ENCODE results near the gene HTT.

GRCh38 chr4:3215733-3216132, 141.3 kb downstream of the HTT start:
- no peak for TF ChIP-seq EZH2 (IDR thresholded peaks at IDR 0.05)
- no peak for TF ChIP-seq CTCF (IDR thresholded peaks at IDR 0.05 in 2 of 3, conservative IDR thresholded peaks at IDR 0.05 in 1 of 3; ENCODE audit: borderline replicate concordance in 1 of 3, insufficient read depth in 1 of 3, low read depth in 2 of 3, low read length in 2 of 3)
- TF ChIP-seq SRF (IDR thresholded peaks at IDR 0.05; ENCODE audit: low read depth) = no peak
- TF ChIP-seq SIN3A (IDR thresholded peaks at IDR 0.05; ENCODE audit: low read depth) = no peak
- no peak for TF ChIP-seq POLR2A (IDR thresholded peaks at IDR 0.05; ENCODE audit: borderline replicate concordance, extremely low read depth, insufficient read depth, insufficient read length)
- no peak for TF ChIP-seq ZBTB33 (IDR thresholded peaks at IDR 0.05; ENCODE audit: extremely low read depth, insufficient replicate concordance, low read length)
- TF ChIP-seq RAD21 (IDR thresholded peaks at IDR 0.05; ENCODE audit: low read depth) = no peak
- TF ChIP-seq, protein P1, sequence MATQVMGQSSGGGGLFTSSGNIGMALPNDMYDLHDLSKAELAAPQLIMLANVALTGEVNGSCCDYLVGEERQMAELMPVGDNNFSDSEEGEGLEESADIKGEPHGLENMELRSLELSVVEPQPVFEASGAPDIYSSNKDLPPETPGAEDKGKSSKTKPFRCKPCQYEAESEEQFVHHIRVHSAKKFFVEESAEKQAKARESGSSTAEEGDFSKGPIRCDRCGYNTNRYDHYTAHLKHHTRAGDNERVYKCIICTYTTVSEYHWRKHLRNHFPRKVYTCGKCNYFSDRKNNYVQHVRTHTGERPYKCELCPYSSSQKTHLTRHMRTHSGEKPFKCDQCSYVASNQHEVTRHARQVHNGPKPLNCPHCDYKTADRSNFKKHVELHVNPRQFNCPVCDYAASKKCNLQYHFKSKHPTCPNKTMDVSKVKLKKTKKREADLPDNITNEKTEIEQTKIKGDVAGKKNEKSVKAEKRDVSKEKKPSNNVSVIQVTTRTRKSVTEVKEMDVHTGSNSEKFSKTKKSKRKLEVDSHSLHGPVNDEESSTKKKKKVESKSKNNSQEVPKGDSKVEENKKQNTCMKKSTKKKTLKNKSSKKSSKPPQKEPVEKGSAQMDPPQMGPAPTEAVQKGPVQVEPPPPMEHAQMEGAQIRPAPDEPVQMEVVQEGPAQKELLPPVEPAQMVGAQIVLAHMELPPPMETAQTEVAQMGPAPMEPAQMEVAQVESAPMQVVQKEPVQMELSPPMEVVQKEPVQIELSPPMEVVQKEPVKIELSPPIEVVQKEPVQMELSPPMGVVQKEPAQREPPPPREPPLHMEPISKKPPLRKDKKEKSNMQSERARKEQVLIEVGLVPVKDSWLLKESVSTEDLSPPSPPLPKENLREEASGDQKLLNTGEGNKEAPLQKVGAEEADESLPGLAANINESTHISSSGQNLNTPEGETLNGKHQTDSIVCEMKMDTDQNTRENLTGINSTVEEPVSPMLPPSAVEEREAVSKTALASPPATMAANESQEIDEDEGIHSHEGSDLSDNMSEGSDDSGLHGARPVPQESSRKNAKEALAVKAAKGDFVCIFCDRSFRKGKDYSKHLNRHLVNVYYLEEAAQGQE (IDR thresholded peaks at IDR 0.05; ENCODE audit: low read depth) = no peak
- no peak for TF ChIP-seq CEBPB (IDR thresholded peaks at IDR 0.05; ENCODE audit: low read depth)
